BJ (cell line): Measurements from ENCODE around the gene F2RL2. TPM values are rescaled to one million over a fixed set of nuclear protein-coding genes. Genes with fewer than 3 reads are reported as not detected.

Source experiments
- CTCF ChIA-PET: fragments of 350-600 bp; formaldehyde crosslinking; extraction: SDS; loops from one replicate; lab custom pipeline; 2021; ENCODE audit warnings: antibody characterized with exemption, inconsistent platforms; lab: Yijun Ruan, JAX
- POLR2A ChIA-PET: fragments of 300-600 bp; sonication (Branson Sonifier 250); formaldehyde crosslinking; extraction: SDS; loops from one replicate; lab custom pipeline; 2021; ENCODE audit warnings: antibody characterized with exemption; lab: Charles Lee
- DNase-seq: peaks from one replicate; pipeline ENCODE4 v3.0.0-alpha.2; 2011; ENCODE audit warnings: low read depth
- H3K27me3 ChIP-seq: 2 replicates; pipeline ENCODE4 v1.6.0; 2011; ENCODE audit warnings: low read length; ENCODE audit not compliant: control insufficient read depth, insufficient read depth
- H3K36me3 ChIP-seq: 2 replicates; pipeline ENCODE4 v1.5.1; 2011; ENCODE audit warnings: low read length; ENCODE audit not compliant: control insufficient read depth, insufficient read depth
- H3K4me3 ChIP-seq: 2 replicates; pipeline ENCODE4 v1.5.1; 2011; ENCODE audit warnings: low read depth, mild to moderate bottlenecking, control low read depth, low read length
- CTCF ChIP-seq: IDR thresholded peaks from 2 replicates; pipeline ENCODE4 v1.5.1; 2011; ENCODE audit warnings: low read depth, mild to moderate bottlenecking, control low read depth, inconsistent platforms, low read length, moderate library complexity; ENCODE audit not compliant: insufficient read depth
- polyA plus RNA-seq: library from polyadenylated mRNA; depleted of rRNA; stranded (reverse); fragments of >200 nt; gene quantifications from 2 replicates; pipeline ENCODE4 v1.2.3, GENCODE V29; 2011

Gene F2RL2
- polyA plus RNA-seq, 1 experiment, result 48.8 TPM

DNA sequence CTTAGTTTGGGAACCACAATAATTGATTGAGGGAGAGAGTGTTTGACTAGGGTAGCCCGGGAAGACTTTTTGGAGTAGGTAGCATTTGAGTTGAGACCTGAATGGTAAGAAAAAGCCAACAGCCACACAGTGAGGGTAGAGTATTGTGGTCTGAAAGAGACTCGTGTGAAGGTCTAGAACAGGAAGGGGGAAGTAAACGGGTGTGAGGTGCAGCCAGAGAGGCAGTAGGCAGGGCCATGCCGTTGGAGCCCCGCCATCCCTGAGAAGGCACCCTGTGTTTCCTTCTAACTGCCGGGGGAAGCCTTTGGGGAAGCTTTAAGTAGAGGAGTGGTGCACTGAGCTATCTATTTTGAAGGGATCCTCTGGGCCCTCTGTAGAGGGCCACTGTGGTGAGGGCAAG, 3.5 kb upstream of the F2RL2 start:
- TF ChIP-seq CTCF, result no peak
- ChIA-PET POLR2A (no interaction called here), CTCF (interaction anchor here (1.0 to 2.0 kb wide), 5 partner anchors 11 to 148 kb away, joined by 3 to 6 read pairs (median 6); no protein-coding TSS in a partner anchor)
- Histone ChIP-seq H3K36me3 (no peaks in the 10 kb centered on the region), H3K4me3 (no peak overlapping the region), H3K27me3 (no peaks in the 10 kb centered on the region)
- no peak for DNase-seq

- ChIA-PET POLR2A (no interaction called here), CTCF (interaction anchor here (0.9 to 2.0 kb wide), 3 partner anchors 15 to 149 kb away, joined by 4 to 6 read pairs (median 6); no protein-coding TSS in a partner anchor)
- no peaks in the 10 kb centered on the region for H3K36me3 ChIP-seq
- no peak for DNase-seq
- TF ChIP-seq CTCF, result no peak
- no peak overlapping the region for H3K4me3 ChIP-seq
- H3K27me3 ChIP-seq, result no peaks in the 10 kb centered on the region
Measured at GRCh38 chr5:76625087-76625815, 2.0 kb upstream of the F2RL2 start.

DNA sequence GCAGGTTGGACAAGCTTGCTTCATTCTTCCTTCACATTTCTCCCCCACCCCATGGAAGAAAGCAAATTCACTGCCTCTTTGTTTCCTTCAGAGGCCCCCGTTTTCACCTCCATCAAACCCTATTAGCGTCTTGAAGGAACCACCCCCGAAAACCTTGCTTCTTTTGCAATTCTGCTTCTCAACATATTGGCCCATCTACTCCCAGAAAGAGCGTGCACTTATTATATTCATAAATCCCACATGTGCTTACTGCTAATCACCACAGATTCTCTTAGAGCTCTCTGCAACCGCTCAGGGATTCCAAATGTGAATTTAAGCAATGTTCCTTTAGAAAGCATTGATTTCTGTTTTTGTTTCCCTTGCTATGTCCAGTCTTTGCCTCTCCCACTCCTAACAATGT, 1.1 kb downstream of the F2RL2 start:
- ChIA-PET CTCF (interaction anchor here (0.8 to 1.4 kb wide), 3 partner anchors 9 to 153 kb away, joined by 3 to 4 read pairs (median 3); no protein-coding TSS in a partner anchor), POLR2A (no interaction called here)
- no peaks in the 10 kb centered on the region for H3K36me3 ChIP-seq
- TF ChIP-seq CTCF, result no peak
- no peak for DNase-seq
- H3K27me3 ChIP-seq, result no peaks in the 10 kb centered on the region
- peak overlapping the region; percentile 47 for H3K4me3 ChIP-seq

- CTCF ChIA-PET, result interaction anchor here (0.5 to 1.3 kb wide), 3 partner anchors 16 to 135 kb away, joined by 4 to 5 read pairs (median 4); no protein-coding TSS in a partner anchor
- no peak for DNase-seq
- H3K27me3 ChIP-seq, result no peaks in the 10 kb centered on the region
- H3K36me3 ChIP-seq, result no peaks in the 10 kb centered on the region; the same call in 1 of the 2 replicates
- TF ChIP-seq CTCF, result no peak
- POLR2A ChIA-PET, result no interaction called here
- H3K4me3 ChIP-seq, result no peak overlapping the region
Measured at GRCh38 chr5:76620166-76620565, 3.0 kb downstream of the F2RL2 start.

DNA sequence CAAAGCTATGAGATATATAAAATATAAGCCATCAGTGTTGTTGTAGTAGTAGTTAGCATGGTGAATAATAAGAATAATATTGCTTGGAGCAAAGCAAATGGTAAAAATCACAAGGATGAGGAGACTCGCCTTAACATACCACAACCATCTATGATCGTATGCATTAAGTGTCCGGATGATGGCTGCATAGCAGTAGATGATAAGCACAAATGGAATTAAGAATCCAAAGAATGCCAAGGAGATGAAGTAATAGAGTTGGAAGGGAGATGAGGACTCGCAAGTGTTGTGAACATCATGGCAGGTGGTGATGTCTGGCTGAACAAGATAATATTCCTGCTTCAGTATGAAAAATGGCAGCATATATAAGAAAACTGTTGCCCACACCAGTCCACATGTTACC, 5.5 kb downstream of the F2RL2 start:
- H3K36me3 ChIP-seq, result no peaks in the 10 kb centered on the region; the same call in 1 of the 2 replicates
- H3K4me3 ChIP-seq, result no peak overlapping the region
- no peak for TF ChIP-seq CTCF
- ChIA-PET POLR2A (interaction anchor here (0.8 kb wide), 1 partner anchor 11 kb away, joined by 3 read pairs; no protein-coding TSS in a partner anchor), CTCF (interaction anchor here (0.7 to 2.9 kb wide), 5 partner anchors 8 to 157 kb away, joined by 3 to 12 read pairs (median 4); no protein-coding TSS in a partner anchor)
- DNase-seq, result peak; percentile 43
- no peaks in the 10 kb centered on the region for H3K27me3 ChIP-seq
